SK-N-SH (cell line): ENCODE data around the gene PUS1. TPM values are rescaled to one million over a fixed set of nuclear protein-coding genes. Genes with fewer than 3 reads are reported as not detected.
"Not testable (repeated sequence)": the region's sequence is repeated elsewhere in the genome, so short reads cannot be mapped to it uniquely, and the experiment has no call there.

Experiments used
- CTCF ChIA-PET: fragments of 300-600, 350-600 bp; formaldehyde crosslinking; extraction: SDS; loops from one replicate; lab custom pipeline; 2021; lab: Yijun Ruan, JAX
- POLR2A ChIA-PET: fragments of 350-600 bp; sonication (Branson Sonifier 250); formaldehyde crosslinking; extraction: SDS; loops from one replicate; lab custom pipeline; 2020; ENCODE audit warnings: antibody characterized with exemption, inconsistent platforms; lab: Yijun Ruan, JAX
- DNase-seq: peaks from one replicate; pipeline ENCODE4 v3.0.0; 2012
- H2AFZ ChIP-seq: fragments of 200-600 bp; sonication (generic); 2 replicates; pipeline ENCODE4 v1.8.1; 2016; ENCODE audit warnings: antibody characterized with exemption, mild to moderate bottlenecking, low read depth
- H3F3A ChIP-seq: fragments of 200-600 bp; sonication (generic); replicated peaks from 2 replicates; pipeline ENCODE3; 2016; ENCODE audit warnings: antibody characterized with exemption, mild to moderate bottlenecking; ENCODE audit not compliant: insufficient read depth
- H3K27ac ChIP-seq, 2 experiments: fragments of 200-500 bp in 1 of 2; fragments of 200-600 bp in 1 of 2; sonication (Bioruptor generic) in 1 of 2; sonication (generic), shearing (Covaris generic) in 1 of 2; 2 replicates each; pipeline versions ENCODE4 v1.5.1 to v1.6.1; 2014 to 2016; ENCODE audit warnings: low read depth in 2 of 2, inconsistent platforms in 1 of 2, low read length in 1 of 2, mild to moderate bottlenecking in 1 of 2, mixed read lengths in 1 of 2
- H3K27me3 ChIP-seq: fragments of 200-600 bp; sonication (generic), shearing (Covaris generic); 2 replicates; pipeline ENCODE4 v1.6.1; 2016; ENCODE audit warnings: mixed run types; ENCODE audit not compliant: insufficient read depth
- H3K36me3 ChIP-seq, 2 experiments: fragments of 200-500 bp in 1 of 2; fragments of 200-600 bp in 1 of 2; sonication (Bioruptor generic) in 1 of 2; sonication (generic) in 1 of 2; replicated peaks in 1 of 2; 2 replicates each; pipeline versions ENCODE3 to v1.5.1; 2014 to 2016; ENCODE audit warnings: low read length in 1 of 2, mild to moderate bottlenecking in 1 of 2; ENCODE audit not compliant: insufficient read depth in 2 of 2, control insufficient read depth in 1 of 2
- H3K4me1 ChIP-seq, 2 experiments: fragments of 200-500 bp in 1 of 2; fragments of 200-600 bp in 1 of 2; sonication (Bioruptor generic) in 1 of 2; sonication (generic), shearing (Covaris generic) in 1 of 2; 2 replicates each; pipeline versions ENCODE4 v1.5.1 to v1.6.1; 2014 to 2016; ENCODE audit warnings: low read depth in 1 of 2, low read length in 1 of 2, mixed run types in 1 of 2; ENCODE audit not compliant: insufficient read depth in 2 of 2, control insufficient read depth in 1 of 2
- H3K4me2 ChIP-seq: fragments of 200-600 bp; sonication (generic), shearing (Covaris generic); 2 replicates; pipeline ENCODE4 v1.6.1; 2017; ENCODE audit warnings: mixed run types
- H3K4me3 ChIP-seq, 2 experiments: fragments of 200-500 bp in 1 of 2; fragments of 200-600 bp in 1 of 2; sonication (Bioruptor generic) in 1 of 2; sonication (generic), shearing (Covaris generic) in 1 of 2; 2 replicates each; pipeline versions ENCODE4 v1.5.1 to v1.8.1; 2014 to 2016; ENCODE audit warnings: low read depth in 2 of 2, inconsistent platforms in 1 of 2, low read length in 1 of 2, mild to moderate bottlenecking in 1 of 2, mixed read lengths in 1 of 2, moderate library complexity in 1 of 2
- H3K79me2 ChIP-seq: fragments of 200-600 bp; sonication (generic); 2 replicates; pipeline ENCODE4 v1.8.1; 2017; ENCODE audit warnings: mild to moderate bottlenecking; ENCODE audit not compliant: insufficient read depth
- H3K9ac ChIP-seq: fragments of 200-600 bp; sonication (generic); 2 replicates; pipeline ENCODE4 v1.6.1; 2017; ENCODE audit warnings: mixed run types
- H3K9me2 ChIP-seq: fragments of 200-600 bp; sonication (generic); 2 replicates; pipeline ENCODE4 v1.6.1; 2017; ENCODE audit warnings: mixed run types
- H3K9me3 ChIP-seq: fragments of 200-600 bp; sonication (generic); 2 replicates; pipeline ENCODE4 v1.6.1; 2017; ENCODE audit warnings: mixed run types, mild to moderate bottlenecking, moderate library complexity
- H4K20me1 ChIP-seq: fragments of 200-600 bp; sonication (generic); 2 replicates; pipeline ENCODE4 v1.6.1; 2017; ENCODE audit warnings: mild to moderate bottlenecking, mixed run types; ENCODE audit not compliant: insufficient read depth
- EP300 ChIP-seq, 2 experiments: IDR thresholded peaks; 2 replicates each; pipeline versions ENCODE4 v1.4.0 to v1.6.1; 2012; ENCODE audit warnings: borderline replicate concordance in 1 of 2, low read depth in 1 of 2, low read length in 1 of 2
- EZH2phosphoT487 ChIP-seq: fragments of 200-600 bp; sonication (generic); IDR thresholded peaks from 2 replicates; pipeline ENCODE4 v1.6.1; 2017; ENCODE audit warnings: low read depth, mixed run types, mild to moderate bottlenecking, antibody characterized with exemption, moderate library complexity, borderline replicate concordance
- FOXJ3 ChIP-seq: sonication (generic); formaldehyde crosslinking; IDR thresholded peaks from 2 replicates; pipeline ENCODE4 v1.5.1; 2020; ENCODE audit warnings: mild to moderate bottlenecking, missing genetic modification reagents
- GABPA ChIP-seq: IDR thresholded peaks from 2 replicates; pipeline ENCODE4 v1.4.0; 2012; ENCODE audit warnings: low read depth, mild to moderate bottlenecking
- IRF3 ChIP-seq: fragments of 150-350 bp; IDR thresholded peaks from 2 replicates; pipeline ENCODE4 v1.6.1; 2016; ENCODE audit warnings: mild to moderate bottlenecking, low read depth, low read length
- MEF2A ChIP-seq: IDR thresholded peaks from 2 replicates; pipeline ENCODE4 v1.4.0; 2012; ENCODE audit warnings: low read depth, borderline replicate concordance
- MXI1 ChIP-seq: IDR thresholded peaks from 2 replicates; pipeline ENCODE4 v1.6.1; 2012; ENCODE audit warnings: mild to moderate bottlenecking, low read depth, low read length, improper control_type of control experiment
- NRF1 ChIP-seq: IDR thresholded peaks from 2 replicates; pipeline ENCODE4 v1.6.1; 2012; ENCODE audit warnings: low read depth, mild to moderate bottlenecking, low read length
- RCOR1 ChIP-seq: fragments of 150-350 bp; IDR thresholded peaks from 2 replicates; pipeline ENCODE4 v1.6.1; 2017; ENCODE audit warnings: antibody characterized with exemption, low read length
- TAF1 ChIP-seq: IDR thresholded peaks from 2 replicates; pipeline ENCODE4 v1.6.1; 2012; ENCODE audit warnings: low read depth, mild to moderate bottlenecking, low read length, moderate library complexity, borderline replicate concordance
- TCF12 ChIP-seq: IDR thresholded peaks from 2 replicates; pipeline ENCODE4 v1.4.0; 2012
- WGBS: methylation state at CpG from one replicate; pipeline ENCODE4 v1.1.6; 2017; ENCODE audit warnings: low lambda C conversion rate; 5-methylcytosine and 5-hydroxymethylcytosine counted together
- polyA plus RNA-seq, 3 experiments: library from polyadenylated mRNA; depleted of rRNA; stranded (reverse); fragments of >200 nt; gene quantifications; 2 replicates each; pipeline ENCODE4 v1.2.3, GENCODE V29; 2012
- TF ChIP-seq, protein P1 (sequence below): fragments of 150-350 bp; IDR thresholded peaks from 2 replicates; pipeline ENCODE4 v1.6.1; 2017; ENCODE audit warnings: antibody characterized with exemption, low read length, low read depth, borderline replicate concordance
- TF ChIP-seq, protein P2 (sequence below): IDR thresholded peaks from 2 replicates; pipeline ENCODE4 v1.6.1; 2012; ENCODE audit warnings: mild to moderate bottlenecking, low read depth, low read length, moderate library complexity

Gene PUS1
- polyA plus RNA-seq, 1 of the 3 experiments (the other 2 are of a cell fraction) = 53.1 TPM

GRCh38 chr12:131950182-131950913, 21.3 kb downstream of the PUS1 start:
- Histone ChIP-seq H3K36me3 (no peaks in the 10 kb centered on the region), H3K9me2 (no peaks in the 10 kb centered on the region), H3F3A (peaks cover 15% of the 10 kb centered on the region), H3K27me3 (no peaks in the 10 kb centered on the region), H3K4me3 (peak overlapping the region; percentile 70 to 95), H3K4me1 (peaks cover 0 to 4% of the 10 kb centered on the region in 2 experiments; a peak in 1 of 4 replicates), H2AFZ (0 out of 2 replicates have a peak overlapping the region, but pooled peaks have one; percentile 9), H4K20me1 (peaks cover 43% of the 10 kb centered on the region), H3K79me2 (peaks cover 54% of the 10 kb centered on the region), H3K27ac (peak overlapping the region; percentile 57 to 58), H3K9me3 (no peaks in the 10 kb centered on the region), H3K9ac (peak overlapping the region; percentile 95), H3K4me2 (peak overlapping the region; percentile 99)
- under 1% methylated on average over 17 of the region's 79 CpGs for WGBS
- ChIA-PET POLR2A (interaction anchor here (1.1 to 1.5 kb wide), 2 partner anchors 8 to 30 kb away, joined by 3 read pairs; no protein-coding TSS in a partner anchor), CTCF (interaction anchor here (0.7 to 4.0 kb wide), 11 partner anchors 12 to 1034 kb away, joined by 3 to 27 read pairs (median 3); partner anchors contain the start of gene SFSWAP)
- peak; percentile 79 for DNase-seq
- no peak for TF ChIP-seq GABPA
- no peak; the same call in 1 of the 2 replicates for TF ChIP-seq MXI1
- TF ChIP-seq TAF1 = no peak
- TF ChIP-seq MEF2A = no peak
- TF ChIP-seq EZH2phosphoT487 = no peak
- no peak for TF ChIP-seq EP300 (IDR thresholded peaks at IDR 0.05; ENCODE audit: borderline replicate concordance in 1 of 2, low read depth in 1 of 2, low read length in 1 of 2)
- TF ChIP-seq FOXJ3 = no peak
- TF ChIP-seq, protein P1, sequence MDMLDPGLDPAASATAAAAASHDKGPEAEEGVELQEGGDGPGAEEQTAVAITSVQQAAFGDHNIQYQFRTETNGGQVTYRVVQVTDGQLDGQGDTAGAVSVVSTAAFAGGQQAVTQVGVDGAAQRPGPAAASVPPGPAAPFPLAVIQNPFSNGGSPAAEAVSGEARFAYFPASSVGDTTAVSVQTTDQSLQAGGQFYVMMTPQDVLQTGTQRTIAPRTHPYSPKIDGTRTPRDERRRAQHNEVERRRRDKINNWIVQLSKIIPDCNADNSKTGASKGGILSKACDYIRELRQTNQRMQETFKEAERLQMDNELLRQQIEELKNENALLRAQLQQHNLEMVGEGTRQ = no peak
- no peak for TF ChIP-seq RCOR1
- no peak for TF ChIP-seq IRF3
- TF ChIP-seq NRF1 = no peak
- no peak for TF ChIP-seq TCF12
- TF ChIP-seq, protein P2, sequence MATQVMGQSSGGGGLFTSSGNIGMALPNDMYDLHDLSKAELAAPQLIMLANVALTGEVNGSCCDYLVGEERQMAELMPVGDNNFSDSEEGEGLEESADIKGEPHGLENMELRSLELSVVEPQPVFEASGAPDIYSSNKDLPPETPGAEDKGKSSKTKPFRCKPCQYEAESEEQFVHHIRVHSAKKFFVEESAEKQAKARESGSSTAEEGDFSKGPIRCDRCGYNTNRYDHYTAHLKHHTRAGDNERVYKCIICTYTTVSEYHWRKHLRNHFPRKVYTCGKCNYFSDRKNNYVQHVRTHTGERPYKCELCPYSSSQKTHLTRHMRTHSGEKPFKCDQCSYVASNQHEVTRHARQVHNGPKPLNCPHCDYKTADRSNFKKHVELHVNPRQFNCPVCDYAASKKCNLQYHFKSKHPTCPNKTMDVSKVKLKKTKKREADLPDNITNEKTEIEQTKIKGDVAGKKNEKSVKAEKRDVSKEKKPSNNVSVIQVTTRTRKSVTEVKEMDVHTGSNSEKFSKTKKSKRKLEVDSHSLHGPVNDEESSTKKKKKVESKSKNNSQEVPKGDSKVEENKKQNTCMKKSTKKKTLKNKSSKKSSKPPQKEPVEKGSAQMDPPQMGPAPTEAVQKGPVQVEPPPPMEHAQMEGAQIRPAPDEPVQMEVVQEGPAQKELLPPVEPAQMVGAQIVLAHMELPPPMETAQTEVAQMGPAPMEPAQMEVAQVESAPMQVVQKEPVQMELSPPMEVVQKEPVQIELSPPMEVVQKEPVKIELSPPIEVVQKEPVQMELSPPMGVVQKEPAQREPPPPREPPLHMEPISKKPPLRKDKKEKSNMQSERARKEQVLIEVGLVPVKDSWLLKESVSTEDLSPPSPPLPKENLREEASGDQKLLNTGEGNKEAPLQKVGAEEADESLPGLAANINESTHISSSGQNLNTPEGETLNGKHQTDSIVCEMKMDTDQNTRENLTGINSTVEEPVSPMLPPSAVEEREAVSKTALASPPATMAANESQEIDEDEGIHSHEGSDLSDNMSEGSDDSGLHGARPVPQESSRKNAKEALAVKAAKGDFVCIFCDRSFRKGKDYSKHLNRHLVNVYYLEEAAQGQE = no peak

DNA sequence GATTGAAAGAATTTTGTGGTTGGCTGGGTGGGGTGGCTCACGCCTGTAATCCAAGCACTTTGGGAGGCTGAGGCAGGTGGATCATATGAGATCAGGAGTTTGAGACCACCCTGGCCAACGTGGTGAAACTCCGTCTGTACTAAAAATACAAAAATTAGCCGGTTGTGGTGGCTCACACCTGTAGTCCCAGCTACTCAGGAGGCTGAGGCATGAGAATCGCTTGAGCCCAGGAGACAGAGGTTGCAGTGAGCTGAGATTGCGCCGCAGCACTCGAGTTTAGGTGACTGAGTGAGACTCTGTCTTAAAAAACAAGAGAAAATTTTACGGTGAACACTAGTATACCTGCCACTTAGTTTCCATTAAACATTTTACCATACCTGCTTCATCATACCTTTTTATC, 24.7 kb downstream of the PUS1 start:
- H3K9me3 ChIP-seq, H3K4me2 ChIP-seq, H3K27ac ChIP-seq, H3K36me3 ChIP-seq, H3K4me3 ChIP-seq, H3K9ac ChIP-seq, H3F3A ChIP-seq, H3K4me1 ChIP-seq, POLR2A ChIA-PET, H3K27me3 ChIP-seq, H3K9me2 ChIP-seq, H2AFZ ChIP-seq, DNase-seq: not testable (repeated sequence)
- peaks cover 76% of the 10 kb centered on the region for H4K20me1 ChIP-seq
- WGBS = 96% methylated on average over 9 of the region's 9 CpGs
- peaks cover 88% of the 10 kb centered on the region for H3K79me2 ChIP-seq
- CTCF ChIA-PET = interaction anchor here (0.9 kb wide), 1 partner anchor 118 kb away, joined by 5 read pairs; no protein-coding TSS in a partner anchor

DNA sequence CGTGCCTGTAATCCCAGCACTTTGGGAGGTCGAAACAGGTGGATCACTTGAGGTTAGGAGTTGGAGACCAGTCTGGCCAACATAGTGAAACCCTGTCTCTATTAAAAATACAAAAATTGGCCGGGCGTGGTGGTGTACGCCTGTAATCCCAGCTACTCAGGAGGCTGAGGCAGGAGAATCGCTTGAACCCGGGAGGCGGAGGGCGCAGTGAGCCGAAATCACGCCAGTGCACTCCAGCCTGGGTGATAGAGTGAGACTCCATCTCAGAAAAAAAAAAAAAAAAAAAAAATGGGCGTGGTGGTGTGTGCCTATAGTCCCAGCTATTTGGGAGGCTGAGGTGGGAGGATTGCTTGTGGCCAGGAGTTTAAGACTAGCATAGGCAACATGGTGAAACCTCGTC, 25.4 kb downstream of the PUS1 start:
- H3K9me3 ChIP-seq, H2AFZ ChIP-seq, POLR2A ChIA-PET, H3K4me3 ChIP-seq, DNase-seq, H3K27me3 ChIP-seq, H3F3A ChIP-seq, H3K4me2 ChIP-seq, H3K36me3 ChIP-seq, H3K9ac ChIP-seq, H3K9me2 ChIP-seq, H3K27ac ChIP-seq: not testable (repeated sequence)
- peaks cover 82% of the 10 kb centered on the region for H4K20me1 ChIP-seq
- 92% methylated on average over 13 of the region's 13 CpGs for WGBS
- peaks cover 95% of the 10 kb centered on the region for H3K79me2 ChIP-seq
- CTCF ChIA-PET = interaction anchor here (0.6 kb wide), 1 partner anchor 47 kb away, joined by 3 read pairs; no protein-coding TSS in a partner anchor
- peaks cover 0 to 12% of the 10 kb centered on the region in 2 experiments; a peak in 1 of 4 replicates for H3K4me1 ChIP-seq
